Measurements from ENCODE around the gene REG3A.

REG3A gene

GRCh38 chr2:79120194-79120713, 39.3 kb downstream of the REG3A start, which contains the start of gene REG1A:
Gene REG1A (plus strand): TSS chr2:79120488. CDS start chr2:79120862, 374 bp downstream.
- no peak for DNase-seq (ENCODE audit: low spot score)

DNA sequence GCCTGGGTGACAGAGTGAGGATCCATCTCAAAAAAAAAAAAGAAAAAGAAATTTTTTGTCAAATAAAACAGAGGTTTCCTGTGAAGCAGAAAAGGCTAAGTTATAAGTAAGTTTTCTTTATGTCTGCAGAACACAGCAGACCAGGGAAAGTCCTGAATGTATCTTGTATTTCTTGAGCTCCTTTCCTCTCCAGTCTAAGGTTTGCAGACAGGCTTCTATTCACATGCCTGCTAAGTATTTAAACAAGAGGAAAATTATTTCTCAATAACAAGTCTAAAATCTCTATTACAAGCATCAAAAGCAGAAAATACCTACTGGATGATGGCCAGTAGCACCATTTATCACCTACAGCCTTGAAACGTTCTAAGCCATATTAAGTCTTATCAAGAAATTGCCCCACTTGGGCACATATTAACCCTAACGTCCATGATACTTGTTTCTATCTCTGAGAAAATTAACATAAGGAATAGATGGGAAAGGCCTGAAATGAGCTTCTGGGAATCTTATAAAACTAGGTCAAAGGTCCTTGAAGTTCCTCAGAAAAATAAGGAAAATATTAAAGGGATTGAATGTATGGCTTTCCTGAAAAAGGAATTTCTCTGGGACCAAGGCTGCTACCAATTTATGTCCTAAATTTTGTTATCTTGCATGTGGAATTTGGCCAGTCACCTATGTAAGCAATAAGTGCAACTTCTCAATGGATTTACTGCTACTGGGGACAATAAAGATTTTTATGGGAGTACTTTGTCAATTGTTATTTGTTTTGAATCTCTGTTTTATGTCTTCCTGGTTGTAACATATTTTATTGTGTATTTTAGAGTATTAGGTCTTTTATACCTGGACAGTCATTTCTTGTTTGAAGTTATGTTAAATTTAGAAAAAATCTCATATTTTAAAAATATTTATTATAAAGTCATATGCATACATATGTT, 42.3 kb downstream of the REG3A start:
- DNase-seq (ENCODE audit: low spot score): no peak

DNA sequence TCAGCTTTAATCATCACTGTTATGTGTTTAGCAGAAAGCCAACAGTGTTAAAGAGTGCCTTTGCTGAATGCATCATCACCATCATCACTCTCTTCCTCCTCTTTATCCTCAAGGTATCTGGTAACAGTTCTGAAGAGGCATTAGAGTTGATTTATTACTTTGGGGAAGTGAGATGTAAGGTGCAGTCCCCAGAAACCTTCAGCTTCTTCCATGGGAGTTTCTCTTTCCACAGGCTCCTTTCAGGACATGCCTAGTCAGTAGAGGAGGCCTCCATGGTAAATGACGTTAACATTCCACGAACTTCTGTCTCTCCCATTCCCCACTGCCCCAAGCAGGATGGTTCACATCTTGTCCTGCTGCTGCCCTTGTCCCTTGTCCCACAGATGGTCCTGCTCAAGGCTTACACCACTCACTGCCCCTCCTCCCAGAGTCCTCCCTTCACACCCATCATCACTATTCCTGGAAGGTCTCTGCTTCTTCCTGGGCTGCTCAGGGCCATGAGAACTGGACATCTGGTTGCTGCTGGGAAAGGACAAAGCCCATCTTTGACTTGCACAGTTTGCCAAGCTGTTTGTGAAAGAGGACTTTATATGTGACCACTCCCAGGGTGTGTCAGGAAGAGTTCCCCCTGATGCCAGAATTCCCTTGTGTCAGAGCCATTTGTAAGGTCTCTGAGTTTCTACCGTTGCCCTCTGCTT, 44.6 kb downstream of the REG3A start:
- DNase-seq (ENCODE audit: low spot score): no peak

- no peak for DNase-seq (ENCODE audit: low spot score)
Observed at GRCh38 chr2:79112269-79112668, 47.3 kb downstream of the REG3A start.
